Ecto neural progenitor cell (in vitro differentiated cells): Measurements from ENCODE around the gene METTL9.
"Not testable (repeated sequence)": the region's sequence is repeated elsewhere in the genome, so short reads cannot be mapped to it uniquely, and the experiment has no call there.

Experiments
- DNase-seq: peaks from one replicate; pipeline ENCODE4 v3.0.0-alpha.2; 2018; ENCODE audit warnings: low spot score

Gene METTL9

DNA sequence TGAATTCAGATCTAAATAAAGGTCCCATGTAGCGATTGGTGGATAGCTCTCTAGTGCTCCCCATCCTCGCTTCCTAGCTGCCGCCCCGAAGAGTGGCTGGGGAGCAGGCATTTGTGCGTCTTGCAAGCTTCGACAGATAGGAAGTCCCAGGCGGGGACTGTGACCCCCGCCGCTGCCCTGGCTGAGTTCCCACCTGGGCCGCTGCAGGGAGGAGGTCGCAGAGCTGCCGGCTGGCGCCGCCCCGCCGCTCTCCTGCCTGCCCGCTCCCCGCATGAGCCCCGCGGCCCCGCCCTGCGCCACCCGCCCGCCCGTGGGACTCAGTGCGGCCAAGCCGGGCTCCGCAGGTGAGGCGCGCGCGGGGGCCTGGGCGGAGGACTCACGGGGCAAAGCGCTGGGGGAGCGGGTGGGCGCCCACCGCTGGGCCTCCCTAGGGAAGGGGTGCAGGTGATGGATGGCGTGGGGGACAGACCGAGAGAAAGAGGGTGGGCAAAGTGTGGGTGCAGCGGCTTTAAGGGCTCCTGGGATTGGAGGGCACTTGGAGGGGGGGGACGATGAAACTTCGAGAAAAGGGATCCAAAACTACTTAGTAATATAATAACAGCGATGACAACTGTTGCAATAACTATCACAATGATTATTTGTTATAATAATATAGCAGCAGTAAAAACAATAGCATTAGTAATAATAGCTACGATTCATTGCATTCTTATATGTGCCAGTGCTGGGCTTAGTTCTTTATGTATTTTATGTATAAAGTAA is 64.7 kb downstream of the METTL9 start, which contains the start of gene OTOA:
TSS of gene OTOA (plus strand) at position 80 of the 759 bp plus-strand sequence. CDS start 14,547 bp downstream, outside the sequence.
- peak; percentile 51 for DNase-seq

DNA sequence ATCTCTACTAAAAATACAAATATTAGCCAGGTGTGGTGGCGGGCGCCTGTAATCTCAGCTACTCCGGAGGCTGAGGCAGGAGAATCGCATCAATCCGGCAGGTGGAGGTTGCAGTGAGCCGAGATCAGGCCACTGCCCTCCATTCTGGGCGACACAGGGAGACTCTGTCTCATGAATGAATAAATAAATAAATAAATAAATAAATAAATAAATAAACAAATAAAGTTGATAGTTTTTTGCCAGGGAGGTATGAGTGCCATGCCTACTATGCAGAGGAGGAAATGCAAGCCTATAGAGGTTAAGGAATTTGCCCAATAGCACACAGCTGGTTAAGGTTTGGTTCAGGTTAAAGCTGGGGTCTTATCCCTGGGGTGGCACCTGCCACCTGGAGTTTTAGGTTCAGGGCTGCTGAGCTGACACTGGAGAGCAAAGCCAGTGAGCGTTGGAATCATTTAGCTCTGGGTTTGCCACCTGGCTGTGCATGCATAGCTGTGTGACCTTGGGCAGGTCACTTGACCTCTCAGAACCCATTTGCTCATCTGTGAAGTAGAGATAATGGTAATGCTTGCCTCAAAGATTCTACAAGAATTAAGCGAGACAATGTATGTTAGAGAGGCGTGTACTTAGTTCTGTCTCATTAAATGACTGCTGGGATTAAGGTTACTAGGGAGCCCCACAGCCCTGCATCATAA is 65.6 kb downstream of the METTL9 start:
- DNase-seq: no peak

DNA sequence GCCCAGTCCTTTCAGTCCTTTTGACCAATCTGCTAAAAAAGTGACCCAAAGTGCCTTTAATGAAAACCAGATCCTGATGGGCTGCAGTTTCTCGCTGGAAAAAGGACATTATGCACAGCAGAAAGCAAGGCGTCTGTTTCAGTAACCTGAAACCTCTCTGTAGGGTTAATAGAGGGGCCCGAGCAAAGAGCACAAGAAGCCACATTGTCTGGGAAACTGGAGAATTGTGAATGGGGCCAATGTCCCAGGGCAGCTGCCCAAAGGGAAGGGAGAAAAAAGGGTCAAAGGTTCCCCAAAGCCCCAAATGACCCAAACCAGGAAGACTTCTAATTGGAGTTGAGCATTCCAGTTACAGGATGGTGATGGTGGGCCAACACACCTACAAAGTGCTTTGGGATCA is 67.4 kb downstream of the METTL9 start:
- no peak for DNase-seq

DNA sequence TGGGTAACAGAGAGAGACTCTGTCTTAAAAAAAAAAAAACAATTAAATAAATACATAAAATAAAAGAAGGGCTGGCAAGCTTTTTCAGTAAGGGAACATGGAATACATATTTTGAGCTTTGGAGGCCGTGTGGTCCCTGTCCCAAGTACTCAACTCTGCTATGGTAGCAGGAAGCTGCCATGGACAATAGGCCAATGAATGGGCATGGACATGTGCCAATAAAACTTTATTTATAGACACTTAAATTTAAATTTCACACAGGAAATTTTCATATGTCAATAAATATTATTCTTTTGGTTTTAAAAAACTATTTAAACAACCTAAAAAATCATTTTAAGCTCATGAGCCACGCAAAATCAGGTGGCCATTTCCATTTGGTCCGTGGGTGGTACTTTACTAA is 68.2 kb downstream of the METTL9 start:
- no peak for DNase-seq

DNA sequence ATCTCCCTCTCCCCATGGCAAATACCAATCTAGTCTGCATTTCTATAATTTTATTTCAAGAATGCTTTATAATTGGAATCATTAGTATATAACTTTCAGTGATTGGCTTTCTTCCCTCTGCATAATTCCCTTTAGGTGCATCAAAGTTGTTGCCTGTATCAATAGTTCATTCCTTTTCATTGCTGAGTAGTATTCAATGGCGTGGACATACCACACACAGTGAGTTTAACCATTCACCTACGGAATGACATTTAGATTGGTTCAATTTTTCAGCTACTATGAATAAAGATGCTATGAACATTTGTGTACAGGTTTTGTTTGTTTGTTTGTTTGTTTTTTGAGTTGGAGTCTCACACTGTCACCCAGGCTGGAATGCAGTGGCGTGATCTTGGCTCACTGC is 74.1 kb downstream of the METTL9 start:
- no peak for DNase-seq

DNA sequence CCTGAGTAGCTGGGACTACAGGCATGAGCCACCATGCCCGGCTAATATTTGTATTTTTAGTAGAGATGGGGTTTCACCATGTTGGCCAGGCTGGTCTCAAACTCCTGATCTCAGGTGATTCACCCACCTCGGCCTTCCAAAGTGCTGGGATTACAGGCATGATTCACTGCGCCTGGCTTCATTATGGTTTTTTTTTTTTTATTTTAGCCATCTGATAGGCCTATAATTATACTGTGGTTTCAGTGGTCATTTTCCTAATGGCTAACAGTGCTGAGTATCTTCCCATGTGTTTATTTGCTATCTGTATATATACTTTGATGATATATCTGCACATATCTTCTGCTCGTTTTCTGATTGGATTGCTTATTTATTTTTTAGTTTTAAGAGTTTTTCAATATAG is 75.1 kb downstream of the METTL9 start:
- not testable (repeated sequence) for DNase-seq

DNA sequence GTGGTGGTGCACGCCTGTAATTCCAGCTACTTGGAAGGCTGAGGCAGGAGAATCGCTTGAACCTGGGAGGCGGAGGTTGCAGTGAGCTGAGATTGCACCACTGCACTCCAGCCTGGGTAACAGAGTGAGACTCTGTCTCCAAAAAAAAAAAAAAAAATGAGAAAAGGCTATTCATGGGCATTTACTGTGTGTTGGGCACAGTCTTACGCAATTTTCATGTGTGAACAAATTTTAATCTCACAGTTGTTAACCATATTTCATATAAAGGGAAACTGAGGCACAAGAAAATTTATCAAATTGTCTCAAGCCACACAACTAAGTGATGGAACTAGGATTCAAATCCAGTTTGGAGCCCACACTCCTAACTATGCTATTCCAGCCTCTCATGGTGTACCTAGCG is 81.3 kb downstream of the METTL9 start:
- DNase-seq: not testable (repeated sequence)

DNA sequence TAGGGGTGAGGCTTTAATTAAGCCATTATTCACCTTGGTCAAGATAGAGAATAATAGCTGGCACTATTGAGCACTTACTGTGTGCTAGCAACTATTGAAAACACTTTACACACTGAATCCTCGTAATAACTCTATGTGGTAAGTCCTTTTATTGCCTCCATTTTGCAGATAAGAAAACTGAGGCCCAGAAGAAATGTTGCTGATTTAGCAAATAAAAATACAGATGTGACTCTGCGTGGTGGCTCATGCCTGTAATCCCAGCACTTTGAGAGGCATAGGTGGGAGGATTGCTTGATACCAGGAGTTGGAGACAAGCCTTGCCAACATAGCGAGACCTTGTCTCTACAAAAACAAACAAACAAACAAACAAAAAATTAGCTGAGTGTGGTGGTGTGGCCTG is 83.8 kb downstream of the METTL9 start:
- no peak for DNase-seq

DNA sequence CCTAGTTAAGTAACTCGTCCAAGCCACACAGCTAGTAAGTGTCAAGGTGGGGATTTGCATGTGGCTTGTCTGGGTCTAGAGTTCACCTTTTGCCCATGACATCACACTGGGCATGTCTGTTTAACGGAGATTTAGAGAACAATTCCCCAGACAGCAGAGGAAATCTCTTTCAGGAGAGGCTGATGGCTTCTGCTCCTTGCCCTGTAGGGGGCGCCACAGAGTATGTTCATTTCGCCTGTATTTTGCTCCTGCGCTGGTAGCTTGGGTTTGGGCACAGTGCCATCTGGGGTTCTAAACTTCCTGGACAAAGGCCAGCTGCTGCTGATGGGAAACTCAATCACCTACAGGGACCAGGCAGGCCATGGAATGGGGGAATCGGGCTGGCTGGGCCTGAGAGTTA is 84.8 kb downstream of the METTL9 start:
- DNase-seq: no peak

DNA sequence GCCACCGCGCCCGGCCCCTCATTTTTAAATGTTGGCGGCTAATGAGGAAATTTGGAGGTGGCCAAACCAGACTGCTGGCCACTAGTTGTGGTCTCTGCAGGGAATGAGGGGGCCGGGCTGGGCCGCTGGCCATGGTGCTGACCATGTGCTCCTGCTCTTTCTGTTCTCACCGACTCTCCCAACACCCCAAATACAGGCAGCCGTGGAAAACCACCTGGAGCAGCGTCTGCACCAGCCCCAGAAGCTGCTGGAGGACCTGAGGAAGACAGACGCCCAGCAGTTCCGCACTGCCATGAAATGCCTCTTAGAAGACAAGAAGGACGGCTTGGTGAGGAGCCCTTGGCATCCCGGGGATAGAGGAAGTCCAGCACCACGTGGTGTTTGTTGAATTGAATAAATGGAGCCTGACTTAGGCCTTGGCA is 85.7 kb downstream of the METTL9 start:
- DNase-seq: peak; percentile 70

DNA sequence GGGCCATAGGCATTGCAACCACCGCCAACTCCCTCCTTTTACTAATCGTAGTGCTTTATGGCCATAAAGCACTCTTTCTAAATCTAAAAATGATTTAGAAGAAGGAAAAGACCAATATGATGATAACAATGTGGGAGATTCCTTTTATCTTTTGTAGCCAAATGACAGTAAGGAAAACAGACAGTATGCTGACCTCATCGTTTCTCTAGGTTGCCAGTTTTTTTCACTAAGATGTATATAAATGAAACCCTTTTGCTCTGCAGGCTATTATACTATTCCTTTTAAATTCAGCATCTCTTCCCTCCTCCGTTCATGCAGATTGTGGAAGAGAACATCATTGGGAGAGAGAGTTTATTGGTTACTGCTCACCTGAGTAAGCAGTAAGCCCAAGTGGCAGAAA is 89.7 kb downstream of the METTL9 start:
- DNase-seq: no peak

DNA sequence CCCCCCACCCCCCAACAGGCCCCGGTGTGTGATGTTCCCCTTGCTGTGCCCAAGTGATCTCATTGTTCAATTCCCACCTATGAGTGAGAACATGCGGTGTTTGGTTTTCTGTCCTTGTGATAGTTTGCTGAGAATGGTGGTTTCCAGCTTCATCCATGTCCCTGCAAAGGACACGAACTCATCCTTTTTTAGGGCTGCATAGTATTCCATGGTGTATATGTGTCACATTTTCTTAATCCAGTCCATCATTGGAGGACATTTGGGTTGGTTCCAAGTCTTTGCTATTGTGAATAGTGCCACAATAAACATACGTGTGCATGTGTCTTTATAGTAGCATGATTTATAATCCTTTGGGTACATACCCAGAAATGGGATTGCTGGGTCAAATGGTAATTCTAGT is 91.6 kb downstream of the METTL9 start:
- not testable (repeated sequence) for DNase-seq

DNA sequence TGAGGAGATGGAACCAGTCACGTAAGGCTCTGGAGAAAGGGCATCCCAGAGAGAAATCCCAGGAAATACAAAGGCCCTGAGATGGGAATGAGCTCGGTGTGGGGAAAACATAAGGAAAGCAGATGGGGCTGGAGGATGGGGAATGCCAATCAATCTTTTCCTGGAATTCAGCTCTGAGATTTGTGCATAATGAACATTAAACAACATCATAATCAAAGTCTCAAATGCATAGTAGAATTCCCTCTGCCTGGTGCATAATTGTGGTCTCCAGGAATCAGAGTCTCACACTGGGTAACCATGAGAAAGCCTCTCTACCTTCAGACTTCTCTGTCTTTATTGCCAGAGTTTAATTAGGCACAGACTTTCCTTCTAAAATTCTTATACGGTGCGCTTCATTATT is 95.2 kb downstream of the METTL9 start:
- DNase-seq: no peak

DNA sequence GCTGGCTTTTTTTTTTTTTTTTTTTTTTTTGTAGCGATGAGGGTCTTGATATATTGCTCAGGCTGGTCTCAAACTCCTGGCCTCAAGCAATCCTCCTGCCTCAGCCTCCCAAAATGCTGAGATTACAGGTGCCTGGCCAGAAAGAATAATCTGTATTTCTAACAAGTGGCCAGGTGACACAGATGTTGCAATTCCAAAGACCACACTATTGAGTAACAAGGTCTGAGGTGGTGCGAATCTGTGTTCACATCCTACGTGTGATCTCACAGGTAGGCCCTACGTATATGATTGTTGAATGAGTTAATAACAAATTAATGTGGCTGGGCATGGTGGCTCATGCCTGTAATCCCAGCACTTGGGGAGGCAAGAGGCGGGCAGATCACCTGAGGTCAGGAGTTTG is 97.7 kb downstream of the METTL9 start:
- DNase-seq: no peak

DNA sequence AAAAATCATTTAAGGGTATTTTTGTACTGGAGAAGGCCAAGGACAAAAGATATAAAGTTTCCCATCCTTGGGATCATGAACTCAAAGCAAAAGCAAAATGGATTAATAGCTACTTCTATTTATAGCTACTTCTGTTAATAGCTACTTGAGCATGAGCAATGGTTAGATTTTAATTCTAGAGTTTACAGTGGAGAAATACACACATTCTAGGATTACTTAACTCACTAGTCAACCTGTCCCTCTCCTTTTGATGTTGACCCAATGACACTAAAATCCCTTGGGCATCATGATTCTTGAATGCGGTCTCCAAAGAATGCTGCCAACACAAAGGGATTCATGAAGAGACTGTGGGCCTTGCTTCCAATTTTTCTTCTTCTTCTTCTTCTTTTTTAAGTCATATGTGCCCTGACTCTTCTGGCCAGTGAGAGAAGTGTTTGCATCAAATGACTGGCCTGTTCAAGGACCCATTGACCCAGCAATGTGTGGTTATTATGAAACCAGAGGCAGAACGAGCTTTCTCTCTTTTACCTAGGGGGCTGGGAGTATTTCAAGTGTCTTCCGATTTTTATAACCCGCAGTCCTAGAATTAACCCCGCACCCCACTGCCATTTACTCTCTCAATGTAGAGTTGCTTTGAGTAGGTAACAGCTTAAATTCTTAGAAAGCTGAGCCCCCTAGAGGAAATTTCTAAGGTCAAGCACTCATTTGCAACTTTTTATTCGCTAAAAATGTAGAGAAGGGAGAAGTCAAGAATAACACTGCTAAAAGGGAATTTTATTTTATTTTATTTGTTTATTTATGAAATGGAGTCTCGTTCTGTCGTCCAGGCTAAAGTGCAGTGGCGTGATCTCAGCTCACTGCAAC is 99.0 kb downstream of the METTL9 start:
- no peak for DNase-seq

DNA sequence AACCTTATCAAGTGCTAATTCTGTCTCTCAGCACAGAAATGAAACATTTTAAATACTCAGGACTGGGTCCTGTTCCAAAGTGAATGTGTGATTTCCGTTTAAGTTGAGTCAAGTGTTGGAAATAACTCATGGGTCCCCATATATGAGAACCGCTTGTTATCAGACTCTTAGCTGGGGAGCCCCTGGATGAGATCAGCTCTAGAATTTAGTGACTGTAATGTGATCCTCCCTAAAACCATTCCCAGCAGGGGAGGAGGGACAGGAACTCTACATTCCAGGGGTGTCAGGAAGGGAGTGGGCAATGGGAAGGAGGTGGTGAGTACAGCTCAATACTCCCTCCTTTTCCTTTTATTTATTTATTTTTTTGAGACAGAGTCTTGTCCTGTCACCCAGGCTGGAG is 101.9 kb downstream of the METTL9 start:
- DNase-seq: no peak

DNA sequence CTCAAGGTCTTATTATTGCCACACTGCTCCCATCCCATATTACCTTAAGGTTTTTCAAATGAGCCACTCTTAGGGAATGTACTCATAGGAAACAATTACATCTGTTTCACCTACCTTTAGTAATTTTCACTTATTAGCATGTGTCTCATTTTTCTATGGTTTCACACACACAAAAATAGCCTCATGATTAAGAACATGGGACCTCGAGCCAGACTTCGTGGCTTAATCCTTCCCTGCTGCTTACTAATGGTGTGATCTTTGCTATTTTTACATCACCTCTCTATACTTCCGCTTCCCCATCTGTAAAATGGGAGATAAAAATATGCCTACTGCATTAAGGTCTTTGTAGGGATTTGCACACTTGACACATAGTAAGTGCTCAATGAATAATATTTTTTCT is 102.9 kb downstream of the METTL9 start:
- no peak for DNase-seq

DNA sequence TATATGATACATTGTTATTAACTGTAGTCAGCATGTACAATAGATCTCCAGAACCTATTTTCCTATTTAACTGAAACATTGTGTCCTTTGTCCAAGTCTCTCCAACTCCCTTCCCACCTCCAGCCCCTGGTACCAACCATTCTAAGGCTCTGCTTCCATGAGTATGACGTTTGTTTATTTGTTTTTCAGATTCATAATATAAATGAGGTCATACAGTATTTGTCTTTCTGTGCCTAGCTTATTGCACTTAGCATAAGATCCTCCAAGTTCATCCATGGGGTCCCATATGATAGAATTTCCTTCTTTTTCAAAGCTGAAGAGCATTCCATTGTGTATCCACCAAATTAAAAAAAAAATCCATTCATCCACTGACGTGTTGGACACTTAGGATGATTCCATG is 103.8 kb downstream of the METTL9 start:
- DNase-seq: no peak

DNA sequence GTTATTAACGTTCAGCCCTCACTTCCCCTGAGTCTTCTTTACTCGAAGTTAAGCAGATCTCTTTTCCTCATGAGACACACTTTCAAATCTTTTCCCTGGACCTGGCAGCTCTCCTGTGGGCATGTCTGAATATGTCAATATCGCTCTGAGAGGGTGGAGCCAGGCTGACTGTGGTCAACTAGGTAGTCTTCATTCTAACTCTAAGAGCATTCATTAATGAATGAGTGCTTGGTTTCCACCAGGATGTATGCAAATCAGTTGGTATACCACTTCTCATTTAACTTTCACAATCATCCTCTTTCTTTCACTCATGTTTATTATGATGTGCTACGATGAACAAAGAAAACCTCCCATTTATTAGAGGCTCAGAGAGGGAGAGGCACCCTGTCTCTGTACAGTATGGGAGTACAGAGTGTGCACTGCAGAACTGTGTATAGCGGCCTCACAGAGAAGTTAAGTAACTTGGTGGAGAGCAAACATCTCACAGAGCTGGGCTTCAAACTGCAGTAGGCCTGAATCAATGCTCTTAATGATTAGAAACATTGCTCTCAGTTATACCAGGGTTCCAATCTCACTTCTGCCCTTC is 104.3 kb downstream of the METTL9 start:
- no peak for DNase-seq

DNA sequence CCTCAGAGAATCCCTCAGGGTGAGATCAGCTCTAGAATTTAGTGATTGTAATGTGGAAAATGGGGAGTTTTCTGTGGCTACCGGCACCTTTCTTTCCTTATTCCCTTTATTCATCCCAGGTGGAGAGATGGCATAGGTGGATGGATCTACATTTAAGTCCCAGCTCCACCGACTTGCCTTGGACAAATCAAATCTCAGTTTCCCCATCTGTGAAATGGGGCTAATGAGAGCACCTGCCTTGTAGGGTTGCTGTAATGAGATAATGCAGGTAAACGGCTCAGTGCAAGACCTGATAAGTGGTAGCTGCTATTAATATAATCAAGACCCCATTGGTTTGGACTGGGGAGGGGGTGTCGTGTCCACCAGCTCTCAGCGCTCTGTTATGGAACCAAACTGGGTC is 104.9 kb downstream of the METTL9 start:
- DNase-seq: no peak

DNA sequence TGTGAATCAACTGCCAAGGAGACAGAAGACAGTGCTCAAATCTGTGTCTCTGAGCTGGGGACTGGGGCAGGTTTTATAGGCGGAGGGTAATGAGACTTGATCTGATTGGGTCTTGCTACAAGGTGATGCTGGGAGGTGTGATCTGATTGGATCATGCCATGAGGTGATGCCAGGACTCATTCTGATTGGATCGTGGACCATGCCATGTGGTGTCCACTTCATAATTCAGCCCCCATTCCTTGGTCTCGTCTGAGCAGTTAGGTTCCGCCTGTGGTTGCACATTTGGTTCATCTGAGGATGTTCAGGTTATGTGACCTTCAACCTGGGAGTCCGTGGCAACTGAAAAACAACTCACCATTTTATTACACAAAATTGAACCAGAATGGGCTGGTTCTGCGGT is 105.4 kb downstream of the METTL9 start:
- no peak for DNase-seq
